Lower lobe of right lung (tissue), 2 donors: ENCODE measurements around the gene SLMAP. TPM values are rescaled to one million over a fixed set of nuclear protein-coding genes. Genes with fewer than 3 reads are reported as not detected.

Source experiments
- ATAC-seq, 2 donors: fragments of 200-7000 bp; cut with Tn5 transposase; one replicate each; pipeline ENCODE4 v1.9.1; 2020 to 2022; ENCODE audit warnings: mild to moderate bottlenecking in 2 of 2, moderate library complexity in 2 of 2
- DNase-seq: peaks from one replicate; pipeline ENCODE4 v3.0.0-alpha.2; 2020
- H3K27ac ChIP-seq: fragments of 200-600 bp; one replicate; pipeline ENCODE4 v1.8.0; 2022
- H3K27me3 ChIP-seq: fragments of 200-600 bp; one replicate; pipeline ENCODE4 v1.8.0; 2022; ENCODE audit warnings: low read depth
- H3K36me3 ChIP-seq: fragments of 200-600 bp; one replicate; pipeline ENCODE4 v1.8.0; 2022; ENCODE audit warnings: mild to moderate bottlenecking
- H3K4me1 ChIP-seq: fragments of 200-600 bp; one replicate; pipeline ENCODE4 v1.8.0; 2022
- H3K4me3 ChIP-seq: fragments of 200-600 bp; one replicate; pipeline ENCODE4 v1.8.0; 2022; ENCODE audit warnings: mild to moderate bottlenecking
- H3K9me3 ChIP-seq: fragments of 200-600 bp; one replicate; pipeline ENCODE4 v1.8.0; 2022
- intact Hi-C: fragments of 100-400 bp; cut with DNase I; formaldehyde crosslinking; loops from one replicate; pipeline ENCODE4 v1.11.0; 2022
- total RNA-seq: library from RNA; stranded (reverse); fragmentation: NEBNext Ultra II Directional; extraction: Animal tissue kit (Norgen Biotek cat#: 25700); gene quantifications from one replicate; pipeline ENCODE4 v1.2.1, GENCODE V29; 2021
- TF ChIP-seq, protein P1 (sequence below): fragments of 200-600 bp; IDR thresholded peaks from one replicate; pipeline ENCODE4 v1.8.0; 2022; ENCODE audit warnings: antibody characterized with exemption, mild to moderate bottlenecking
- donor health status: DM: no; HTN: yes; CAD: no; lungs with severe emphysema.

Gene SLMAP
- total RNA-seq, 1 donor from 2014 or later, result 66.3 TPM

DNA sequence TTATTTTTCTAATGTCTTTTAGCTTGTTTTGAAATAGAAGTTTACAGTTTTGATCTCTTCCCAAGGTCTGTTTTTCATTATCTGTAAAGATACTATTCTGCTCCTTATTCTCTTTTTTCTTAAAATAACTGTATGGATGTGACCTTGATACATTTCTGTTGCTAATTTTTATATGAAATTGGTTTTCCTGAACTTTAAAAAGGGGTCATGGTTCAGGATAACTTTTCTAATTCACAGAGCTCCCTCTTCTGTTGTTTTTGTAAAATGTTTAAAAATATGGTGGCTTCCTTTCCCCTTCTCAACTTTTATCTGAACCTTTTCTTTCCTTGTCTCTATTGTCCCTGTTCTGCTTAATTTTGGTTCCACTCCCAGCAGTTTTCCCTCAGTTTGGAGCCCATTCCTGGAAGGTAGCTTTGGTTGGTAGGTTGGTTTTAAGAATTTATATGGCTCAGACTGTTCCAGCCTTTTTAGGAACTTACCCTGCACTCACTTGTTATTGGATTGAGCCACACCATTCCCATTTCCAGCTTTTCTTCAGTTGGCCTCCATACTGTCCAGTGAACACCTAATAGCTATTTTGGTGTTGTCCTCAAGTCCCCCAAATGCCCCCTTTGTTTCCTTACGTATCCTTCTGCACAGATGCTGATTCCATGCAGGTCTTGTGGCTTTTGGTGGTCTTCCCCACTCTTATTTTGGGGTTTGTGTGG is 70.3 kb downstream of the SLMAP start:
- ATAC-seq (no peak), DNase-seq (no peak)
- Histone ChIP-seq H3K4me3 (no peak overlapping the region), H3K4me1 (peaks cover 18% of the 10 kb centered on the region), H3K9me3 (no peaks in the 10 kb centered on the region), H3K27ac (no peak overlapping the region), H3K27me3 (no peaks in the 10 kb centered on the region), H3K36me3 (no peaks in the 10 kb centered on the region)
- intact Hi-C loops, result no loop called here
- TF ChIP-seq, protein P1, sequence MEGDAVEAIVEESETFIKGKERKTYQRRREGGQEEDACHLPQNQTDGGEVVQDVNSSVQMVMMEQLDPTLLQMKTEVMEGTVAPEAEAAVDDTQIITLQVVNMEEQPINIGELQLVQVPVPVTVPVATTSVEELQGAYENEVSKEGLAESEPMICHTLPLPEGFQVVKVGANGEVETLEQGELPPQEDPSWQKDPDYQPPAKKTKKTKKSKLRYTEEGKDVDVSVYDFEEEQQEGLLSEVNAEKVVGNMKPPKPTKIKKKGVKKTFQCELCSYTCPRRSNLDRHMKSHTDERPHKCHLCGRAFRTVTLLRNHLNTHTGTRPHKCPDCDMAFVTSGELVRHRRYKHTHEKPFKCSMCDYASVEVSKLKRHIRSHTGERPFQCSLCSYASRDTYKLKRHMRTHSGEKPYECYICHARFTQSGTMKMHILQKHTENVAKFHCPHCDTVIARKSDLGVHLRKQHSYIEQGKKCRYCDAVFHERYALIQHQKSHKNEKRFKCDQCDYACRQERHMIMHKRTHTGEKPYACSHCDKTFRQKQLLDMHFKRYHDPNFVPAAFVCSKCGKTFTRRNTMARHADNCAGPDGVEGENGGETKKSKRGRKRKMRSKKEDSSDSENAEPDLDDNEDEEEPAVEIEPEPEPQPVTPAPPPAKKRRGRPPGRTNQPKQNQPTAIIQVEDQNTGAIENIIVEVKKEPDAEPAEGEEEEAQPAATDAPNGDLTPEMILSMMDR, result peak; percentile 22

DNA sequence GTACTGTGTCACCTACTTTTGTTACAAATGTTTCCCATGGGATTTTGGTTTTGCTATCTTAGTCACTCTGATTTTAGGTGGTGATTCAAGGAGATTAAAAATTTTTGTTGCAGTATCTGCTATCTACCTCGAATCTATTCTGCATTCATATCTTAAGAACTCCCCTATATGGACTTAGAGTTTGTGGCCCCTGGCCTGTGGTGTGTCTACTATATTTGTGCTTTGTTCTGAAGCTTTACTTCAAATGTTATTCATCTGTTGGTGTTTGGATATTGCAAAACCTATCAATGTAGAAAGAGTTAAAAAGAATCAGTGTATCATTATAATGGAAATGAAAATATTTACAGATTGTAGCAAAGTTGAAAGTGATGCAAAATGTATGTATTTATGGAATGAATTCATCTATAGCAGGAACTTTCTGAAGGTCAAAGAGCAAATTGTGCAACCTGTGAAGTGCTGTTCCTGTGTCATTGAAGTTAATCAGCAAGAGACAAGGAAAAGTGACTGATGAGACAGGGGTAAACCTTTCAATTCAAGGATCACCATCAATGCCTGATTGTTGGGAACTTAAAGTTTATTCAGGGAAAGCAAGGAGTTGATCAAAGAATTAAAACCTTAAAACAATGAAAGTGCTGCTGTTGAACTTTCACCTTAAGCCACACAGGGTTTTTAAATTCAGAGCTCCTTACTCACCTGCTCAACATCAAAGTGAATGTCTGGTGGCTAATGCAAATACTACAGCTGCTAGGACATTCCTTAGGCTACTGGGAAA is 71.0 kb downstream of the SLMAP start:
- H3K36me3 ChIP-seq, result peaks cover 6% of the 10 kb centered on the region
- H3K9me3 ChIP-seq, result no peaks in the 10 kb centered on the region
- peaks cover 14% of the 10 kb centered on the region for H3K4me1 ChIP-seq
- DNase-seq (no peak), ATAC-seq (peak; percentile 47 to 81)
- H3K27me3 ChIP-seq, result no peaks in the 10 kb centered on the region
- H3K27ac ChIP-seq, result no peak overlapping the region
- intact Hi-C loops, result no loop called here
- TF ChIP-seq, protein P1, result no peak
- H3K4me3 ChIP-seq, result no peak overlapping the region

DNA sequence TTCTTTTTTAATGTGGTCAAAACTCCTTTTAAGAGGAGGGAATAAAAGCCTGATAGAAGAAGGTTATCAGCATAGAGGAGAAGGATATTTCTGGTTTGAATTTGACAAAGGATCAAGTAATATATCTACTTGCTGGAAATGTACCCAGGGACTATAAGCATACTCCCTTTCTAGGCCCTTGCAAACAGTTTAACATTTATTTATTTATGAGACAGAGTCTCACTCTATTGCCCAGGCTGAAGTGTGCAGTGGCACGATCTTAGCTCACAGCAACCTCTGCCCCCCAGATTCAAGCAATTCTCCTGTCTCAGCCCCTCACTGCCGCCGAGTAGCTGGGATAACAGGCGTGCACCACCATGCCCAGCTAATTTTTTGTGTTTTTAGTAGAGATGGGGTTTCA is 71.6 kb downstream of the SLMAP start:
- peaks cover 9% of the 10 kb centered on the region for H3K4me1 ChIP-seq
- no peaks in the 10 kb centered on the region for H3K27me3 ChIP-seq
- H3K4me3 ChIP-seq, result no peak overlapping the region
- no peak overlapping the region for H3K27ac ChIP-seq
- no peaks in the 10 kb centered on the region for H3K9me3 ChIP-seq
- DNase-seq (no peak), ATAC-seq (peak in 1 of 2 donors; percentile 28)
- TF ChIP-seq, protein P1, result no peak
- intact Hi-C loops, result no loop called here
- peaks cover 11% of the 10 kb centered on the region for H3K36me3 ChIP-seq

DNA sequence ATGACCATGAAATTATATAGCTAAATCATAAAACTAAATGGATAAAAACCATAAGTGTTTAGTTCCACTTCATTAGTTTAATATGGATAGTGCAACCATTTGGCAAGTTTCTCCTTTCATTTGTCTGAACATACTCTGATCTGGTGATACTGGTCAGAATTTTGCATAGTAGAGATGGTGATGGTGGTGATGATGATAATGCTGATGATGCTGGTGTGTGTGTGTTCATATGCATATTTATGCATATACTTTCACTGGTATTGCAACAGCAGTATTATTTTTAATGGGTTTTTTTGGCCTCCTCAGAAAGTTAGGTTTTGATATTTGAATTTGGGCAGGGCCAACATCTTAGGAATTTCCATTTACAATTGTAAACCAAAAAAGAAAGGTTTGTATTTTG is 76.4 kb downstream of the SLMAP start:
- intact Hi-C loops, result no loop called here
- TF ChIP-seq, protein P1, result no peak
- Histone ChIP-seq H3K36me3 (peaks cover 18% of the 10 kb centered on the region), H3K9me3 (no peaks in the 10 kb centered on the region), H3K27me3 (no peaks in the 10 kb centered on the region), H3K4me1 (peaks cover 4% of the 10 kb centered on the region), H3K4me3 (no peak overlapping the region), H3K27ac (no peak overlapping the region)
- ATAC-seq (no peak), DNase-seq (no peak)

DNA sequence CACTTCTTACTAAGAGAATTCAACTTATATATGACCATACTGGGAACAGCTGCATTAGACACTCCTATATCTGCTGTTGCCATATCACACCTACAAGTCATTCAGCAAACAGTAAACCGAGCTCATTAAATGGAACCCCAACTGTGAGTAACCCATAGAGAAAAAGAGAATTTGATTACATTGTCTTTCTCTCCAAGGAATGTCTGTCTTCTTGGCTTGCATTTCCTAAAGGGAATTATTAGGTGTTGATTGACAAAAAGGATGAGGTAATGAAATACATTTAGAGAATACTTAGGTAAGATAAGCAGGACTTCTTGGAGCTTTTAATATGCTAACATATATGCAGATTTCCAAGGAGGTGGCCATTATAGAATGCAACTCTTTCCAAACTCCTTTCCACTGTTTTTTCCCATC is 76.8 kb downstream of the SLMAP start:
- Histone ChIP-seq H3K4me1 (no peaks in the 10 kb centered on the region), H3K4me3 (no peak overlapping the region), H3K36me3 (peaks cover 18% of the 10 kb centered on the region), H3K27ac (no peak overlapping the region), H3K27me3 (no peaks in the 10 kb centered on the region), H3K9me3 (no peaks in the 10 kb centered on the region)
- TF ChIP-seq, protein P1, result no peak
- no peak for DNase-seq
- intact Hi-C loops, result no loop called here
- ATAC-seq, result no peak
